ENCODE data around the gene PRICKLE1.
A peak's percentile ranks its signal among the peaks of the same experiment; 100 is the strongest.

Gene PRICKLE1

GRCh38 chr12:42490261-42490842 is 99.2 kb downstream of the PRICKLE1 start:
- no peak for DNase-seq

GRCh38 chr12:42486407-42486806 is 103.1 kb downstream of the PRICKLE1 start:
- DNase-seq, result no peak

GRCh38 chr12:42485823-42486222 is 103.7 kb downstream of the PRICKLE1 start:
- no peak for DNase-seq

GRCh38 chr12:42484996-42485395 is 104.5 kb downstream of the PRICKLE1 start:
- DNase-seq, result no peak

- DNase-seq, result no peak
Measured at GRCh38 chr12:42483521-42483790, 106.1 kb downstream of the PRICKLE1 start.

GRCh38 chr12:42482748-42483520 is 106.6 kb downstream of the PRICKLE1 start:
- peak; percentile 73 for DNase-seq

GRCh38 chr12:42482041-42482747 is 107.4 kb downstream of the PRICKLE1 start:
- DNase-seq, result peak; percentile 16

GRCh38 chr12:42481368-42481767 is 108.2 kb downstream of the PRICKLE1 start:
- no peak for DNase-seq

- DNase-seq, result peak; percentile 78
Measured at GRCh38 chr12:42477941-42478340, 111.6 kb downstream of the PRICKLE1 start.

GRCh38 chr12:42475106-42475505 is 114.4 kb downstream of the PRICKLE1 start:
- no peak for DNase-seq

- peak; percentile 62 for DNase-seq
Measured at GRCh38 chr12:42474391-42474790, 115.2 kb downstream of the PRICKLE1 start.

GRCh38 chr12:42473561-42473960 is 116.0 kb downstream of the PRICKLE1 start:
- peak; percentile 29 for DNase-seq

GRCh38 chr12:42473130-42473529 is 116.4 kb downstream of the PRICKLE1 start:
- peak; percentile 81 for DNase-seq

GRCh38 chr12:42472376-42472775 is 117.2 kb downstream of the PRICKLE1 start:
- DNase-seq, result no peak

- DNase-seq, result no peak
Measured at GRCh38 chr12:42469355-42470175, 120.0 kb downstream of the PRICKLE1 start.

- DNase-seq, result peak; percentile 16
Measured at GRCh38 chr12:42468921-42469320, 120.6 kb downstream of the PRICKLE1 start.

- no peak for DNase-seq
Measured at GRCh38 chr12:42468341-42468821, 121.2 kb downstream of the PRICKLE1 start.

- DNase-seq, result no peak
Measured at GRCh38 chr12:42463671-42464070, 125.9 kb downstream of the PRICKLE1 start.

GRCh38 chr12:42462486-42462885 is 127.1 kb downstream of the PRICKLE1 start:
- DNase-seq, result no peak

- no peak for DNase-seq
Measured at GRCh38 chr12:42459336-42459847, 130.2 kb downstream of the PRICKLE1 start.

GRCh38 chr12:42458575-42458974 is 131.0 kb downstream of the PRICKLE1 start:
- DNase-seq, result no peak

GRCh38 chr12:42450248-42450647 is 139.3 kb downstream of the PRICKLE1 start:
- peak; percentile 31 for DNase-seq

GRCh38 chr12:42448841-42449240 is 140.7 kb downstream of the PRICKLE1 start:
- DNase-seq, result no peak

All from fibroblast of skin of scalp (primary cell).